GM18868 (cell line): ENCODE measurements around the gene MAPK8IP2.
"Not testable (repeated sequence)": the region's sequence is repeated elsewhere in the genome, so short reads cannot be mapped to it uniquely, and the experiment has no call there.

Experiments
- ATAC-seq: cut with Tn5 transposase; IDR thresholded peaks from one replicate; pipeline ENCODE4 v1.9.1; 2021; ENCODE audit warnings: mild to moderate bottlenecking, moderate library complexity; ENCODE audit not compliant: unreplicated experiment

The MAPK8IP2 gene

DNA sequence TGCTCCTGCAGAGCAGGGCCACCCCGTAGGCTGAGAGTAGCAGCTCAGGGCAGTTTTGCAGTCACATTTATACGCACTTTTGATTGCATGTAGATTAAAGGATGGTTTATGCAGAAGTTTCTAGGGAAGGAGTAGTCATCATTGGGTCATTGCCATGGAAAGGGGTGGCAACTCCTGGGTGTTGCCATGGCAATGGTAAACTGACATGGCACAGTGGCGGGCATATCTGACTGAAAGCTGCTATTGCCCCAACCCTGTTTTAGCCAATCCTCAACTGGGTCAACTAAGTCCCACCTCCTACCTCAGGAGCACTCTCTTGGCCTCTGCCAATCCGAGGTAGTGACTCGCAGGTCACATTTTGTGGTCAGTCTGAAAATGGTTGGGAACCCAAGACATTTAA lies 29.8 kb downstream of the MAPK8IP2 start:
- no peak for ATAC-seq

- ATAC-seq = no peak
These were observed 32.5 kb downstream of the MAPK8IP2 start for GRCh38 chr22:50633086-50633485.

GRCh38 chr22:50633771-50634170 lies 33.2 kb downstream of the MAPK8IP2 start:
- ATAC-seq = no peak

DNA sequence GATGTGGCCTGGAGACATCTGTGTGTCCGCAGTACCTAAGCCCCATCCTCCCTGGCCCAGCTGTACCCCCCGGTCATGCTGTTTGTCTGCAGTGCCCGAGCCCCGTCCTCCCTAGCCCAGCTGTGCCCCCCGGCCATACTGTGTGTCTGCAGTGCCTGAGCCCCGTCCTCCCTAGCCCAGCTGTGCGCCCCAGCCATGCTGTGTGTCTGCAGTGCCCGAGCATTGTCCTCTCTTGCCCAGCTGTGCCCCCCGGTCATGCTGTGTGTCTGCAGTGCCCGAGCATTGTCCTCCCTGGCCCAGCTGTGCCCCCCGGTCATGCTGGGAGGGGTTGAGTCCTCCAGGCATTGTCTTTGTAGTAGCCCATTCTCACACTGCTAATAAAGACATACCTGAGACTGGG lies 35.0 kb downstream of the MAPK8IP2 start:
- ATAC-seq = no peak

DNA sequence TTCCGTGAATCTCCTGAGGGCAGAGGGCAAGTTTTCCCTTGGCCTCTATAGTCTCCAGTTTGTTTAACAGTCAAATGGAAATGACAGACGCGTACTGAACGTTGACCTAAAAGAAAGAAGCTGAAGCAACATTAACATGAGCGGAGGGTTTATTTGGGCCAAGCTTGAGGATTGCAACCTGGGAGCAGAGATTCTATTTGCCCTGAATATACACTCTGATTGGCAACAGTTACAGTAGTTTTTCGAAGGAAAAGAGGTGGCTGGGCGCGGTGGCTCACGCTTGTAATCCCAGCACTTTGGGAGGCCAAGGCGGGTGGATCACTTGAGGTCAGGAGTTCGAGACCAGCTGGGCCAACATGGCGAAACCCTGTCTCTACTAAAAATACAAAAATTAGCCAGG lies 39.7 kb downstream of the MAPK8IP2 start:
- not testable (repeated sequence) for ATAC-seq

GRCh38 chr22:50640857-50641647 lies 40.5 kb downstream of the MAPK8IP2 start:
- ATAC-seq = no peak

- ATAC-seq = no peak
These were observed 41.4 kb downstream of the MAPK8IP2 start for GRCh38 chr22:50641696-50642607.

DNA sequence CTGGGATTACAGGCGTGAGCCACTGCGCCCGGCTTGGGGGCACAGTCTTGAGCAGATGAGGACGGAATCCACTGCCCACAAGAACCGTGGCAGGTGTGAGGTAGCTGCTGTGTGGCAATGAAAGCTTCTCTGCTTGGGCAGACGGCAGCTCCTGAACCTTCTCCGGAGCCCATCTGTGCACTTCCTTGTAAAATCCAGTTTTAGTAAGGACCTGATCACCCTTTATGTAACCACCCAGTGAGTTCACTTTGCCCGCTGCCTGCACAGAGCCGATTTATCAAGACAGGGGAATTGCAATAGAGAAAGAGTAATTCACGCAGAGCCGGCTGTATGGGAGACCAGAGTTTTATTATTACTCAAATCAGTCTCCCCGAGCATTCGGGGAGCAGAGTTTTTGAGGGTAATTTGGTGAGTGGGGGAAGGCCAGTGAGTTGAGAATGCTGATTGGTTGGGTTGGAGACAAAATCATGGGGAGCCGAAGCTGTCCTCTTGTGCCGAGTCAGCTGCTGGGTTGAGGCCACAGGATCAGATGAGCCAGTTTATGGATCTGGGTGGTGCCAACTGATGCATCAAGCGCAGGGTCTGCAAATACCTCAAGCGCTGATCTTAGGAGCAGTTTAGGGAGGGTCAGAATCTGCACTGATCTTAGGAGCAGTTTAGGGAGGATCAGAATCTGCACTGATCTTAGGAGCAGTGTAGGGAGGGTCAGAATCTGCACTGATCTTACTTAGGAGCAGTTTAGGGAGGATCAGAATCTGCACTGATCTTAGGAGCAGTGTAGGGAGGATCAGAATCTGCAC lies 42.6 kb downstream of the MAPK8IP2 start:
- not testable (repeated sequence) for ATAC-seq

DNA sequence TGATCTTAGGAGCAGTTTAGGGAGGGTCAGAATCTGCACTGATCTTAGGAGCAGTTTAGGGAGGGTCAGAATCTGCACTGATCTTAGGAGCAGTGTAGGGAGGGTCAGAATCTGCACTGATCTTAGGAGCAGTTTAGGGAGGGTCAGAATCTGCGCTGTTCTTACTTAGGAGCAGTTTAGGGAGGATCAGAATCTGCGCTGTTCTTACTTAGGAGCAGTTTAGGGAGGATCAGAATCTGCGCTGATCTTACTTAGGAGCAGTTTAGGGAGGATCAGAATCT lies 43.2 kb downstream of the MAPK8IP2 start:
- not testable (repeated sequence) for ATAC-seq

DNA sequence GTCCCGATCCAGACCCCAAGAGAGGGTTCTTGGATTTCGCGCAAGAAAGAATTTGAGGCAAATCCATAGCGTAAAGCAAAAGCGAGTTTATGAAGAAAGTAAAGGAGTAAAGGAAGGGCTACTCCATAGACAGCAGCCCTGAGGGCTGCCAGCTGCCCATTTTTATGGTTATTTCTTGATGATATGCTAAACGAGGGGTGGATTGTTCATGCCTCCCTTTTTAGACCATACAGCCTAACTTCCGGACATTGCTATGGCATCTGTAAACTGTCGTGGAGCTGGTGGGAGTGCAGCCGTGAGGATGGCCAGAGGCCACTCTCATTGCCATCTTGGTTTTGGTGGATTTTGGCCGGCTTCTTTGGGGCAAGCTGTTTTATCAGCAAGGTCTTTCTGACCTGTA lies 52.7 kb downstream of the MAPK8IP2 start:
- no peak for ATAC-seq

DNA sequence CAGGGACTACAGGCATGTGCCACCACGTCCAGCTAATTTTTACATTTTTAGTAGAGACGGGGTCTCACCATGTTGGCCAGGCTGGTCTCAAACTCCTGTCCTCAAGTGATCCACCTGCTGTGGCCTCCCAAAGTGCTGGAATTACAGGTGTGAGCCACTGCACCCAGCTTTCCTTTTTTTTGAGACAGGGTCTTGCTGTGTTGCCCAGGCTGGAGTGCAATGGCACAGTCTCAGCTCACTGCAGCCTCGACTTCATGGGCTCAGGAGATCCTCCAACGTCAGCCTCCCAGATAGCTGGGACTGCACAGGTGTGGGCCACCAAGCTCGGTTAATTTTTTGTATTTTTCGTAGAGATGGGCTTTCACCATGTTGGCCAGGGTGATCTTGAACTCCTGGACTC lies 54.1 kb downstream of the MAPK8IP2 start:
- not testable (repeated sequence) for ATAC-seq

DNA sequence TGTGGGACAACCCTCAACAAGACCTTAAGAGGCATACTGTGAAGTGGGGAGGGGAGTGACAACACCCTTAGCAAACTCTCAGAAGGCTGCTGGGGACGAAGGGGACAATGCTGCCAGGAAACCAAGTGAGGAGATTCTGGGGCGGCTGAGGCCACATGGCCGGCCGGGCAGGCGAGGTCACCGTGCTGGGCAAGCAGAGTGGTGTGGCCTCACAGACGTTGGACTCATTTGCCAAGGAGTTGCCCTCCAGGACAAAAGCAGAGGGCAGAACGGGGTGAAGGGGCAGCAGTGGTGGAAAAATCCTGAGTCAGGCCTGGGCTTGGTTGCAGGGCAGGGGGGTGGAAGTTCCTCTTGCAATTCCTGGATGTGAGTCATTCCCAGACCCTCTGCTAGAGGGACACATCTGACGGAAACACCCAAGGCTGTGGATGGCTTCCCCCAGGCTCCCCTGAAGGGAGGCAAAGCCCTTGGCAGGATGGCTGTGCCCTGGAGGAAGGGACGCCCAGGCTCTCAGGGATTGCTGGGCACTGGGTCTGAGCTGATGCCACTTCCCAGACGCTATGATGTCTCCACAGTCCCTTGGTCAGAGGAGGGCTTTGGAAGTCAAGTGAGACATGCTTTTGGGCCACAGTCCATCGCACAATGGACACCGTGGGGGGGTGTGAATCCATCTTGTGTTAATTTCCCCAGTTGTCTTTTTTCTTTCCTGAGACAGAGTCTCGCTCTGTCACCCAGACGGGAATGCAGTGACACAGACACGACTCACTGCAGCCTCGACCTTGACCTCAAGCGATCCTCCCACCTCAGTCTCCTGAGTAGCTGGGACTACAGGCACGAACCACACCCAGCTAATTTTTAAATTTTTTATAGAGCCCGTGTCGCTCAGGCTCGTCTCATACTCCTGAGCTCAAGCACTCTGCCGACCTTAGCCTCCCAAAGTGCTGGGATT lies 55.8 kb downstream of the MAPK8IP2 start:
- no peak for ATAC-seq

GRCh38 chr22:50657925-50658324 lies 57.3 kb downstream of the MAPK8IP2 start:
- no peak for ATAC-seq

DNA sequence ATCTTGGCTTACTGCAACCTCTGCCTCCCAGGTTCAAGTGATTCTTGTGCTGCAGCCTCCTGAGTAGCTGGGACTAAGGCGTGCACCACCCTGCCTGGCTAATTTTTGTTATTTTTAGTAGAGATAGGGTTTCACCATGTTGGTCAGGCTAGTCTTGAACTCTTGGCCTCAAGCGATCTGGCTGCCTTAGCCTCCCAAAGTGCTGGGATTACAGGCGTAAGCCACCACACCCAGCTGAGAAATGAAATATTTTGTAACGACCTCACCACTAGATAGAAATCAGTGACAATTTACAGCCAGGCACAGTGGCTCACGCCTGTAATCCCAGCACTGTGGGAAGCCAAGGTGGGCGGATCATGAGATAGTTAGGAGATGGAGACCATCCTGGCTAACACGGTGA lies 59.1 kb downstream of the MAPK8IP2 start:
- not testable (repeated sequence) for ATAC-seq

- ATAC-seq = no peak
These were observed 59.7 kb downstream of the MAPK8IP2 start for GRCh38 chr22:50660306-50660705.
